CD14-positive monocyte (primary cell): ENCODE data around the gene PDZD7. TPM values are rescaled to one million over a fixed set of nuclear protein-coding genes. Genes with fewer than 3 reads are reported as not detected.

Source experiments
- DNase-seq, 3 donors: peaks; one replicate each; pipeline ENCODE4 v3.0.0-alpha.2; 2011 to 2022
- H2AFZ ChIP-seq: 2 replicates; pipeline ENCODE4 v1.6.0; 2012; ENCODE audit warnings: mild to moderate bottlenecking, low read depth, low read length, inconsistent platforms; ENCODE audit not compliant: insufficient read depth, poor library complexity, severe bottlenecking
- H3K27ac ChIP-seq, 2 donors: 1 replicate in 1 of 2; 2 replicates in 1 of 2; pipeline ENCODE4 v1.5.1; 2012 to 2013; ENCODE audit warnings: low read length in 2 of 2, control low read depth in 1 of 2, inconsistent platforms in 1 of 2, low read depth in 1 of 2, mild to moderate bottlenecking in 1 of 2
- H3K27me3 ChIP-seq, 2 donors: one replicate each; pipeline versions ENCODE4 v1.6.0 to v1.6.1; 2011 to 2013; ENCODE audit warnings: low read length in 2 of 2; ENCODE audit not compliant: control insufficient read depth in 2 of 2, insufficient read depth in 2 of 2
- H3K36me3 ChIP-seq, 2 donors: replicated peaks in 1 of 2; 1 replicate in 1 of 2; 2 replicates in 1 of 2; pipeline versions ENCODE4 v1.5.1 to v1.6.1; 2012 to 2013; ENCODE audit warnings: low read length in 2 of 2, control low read depth in 1 of 2, inconsistent platforms in 1 of 2, mild to moderate bottlenecking in 1 of 2; ENCODE audit not compliant: insufficient read depth in 2 of 2, control insufficient read depth in 1 of 2
- H3K4me1 ChIP-seq, 2 donors: 1 replicate in 1 of 2; 2 replicates in 1 of 2; pipeline versions ENCODE4 v1.5.1 to v1.6.1; 2012 to 2013; ENCODE audit warnings: low read length in 2 of 2, control low read depth in 1 of 2, inconsistent platforms in 1 of 2, mild to moderate bottlenecking in 1 of 2, moderate library complexity in 1 of 2; ENCODE audit not compliant: insufficient read depth in 2 of 2, control insufficient read depth in 1 of 2
- H3K4me2 ChIP-seq: replicated peaks from 2 replicates; pipeline ENCODE3; 2012; ENCODE audit warnings: low read length, moderate library complexity, mild to moderate bottlenecking; ENCODE audit not compliant: poor library complexity, severe bottlenecking; ENCODE audit errors: extremely low read depth
- H3K4me3 ChIP-seq, 3 experiments: fragments of 200-600 bp in 1 of 3; sonication (generic) in 1 of 3; replicated peaks in 1 of 3; 1 replicate in 2 of 3; 2 replicates in 1 of 3; pipeline ENCODE4 v1.5.1; 2011 to 2013; ENCODE audit warnings: low read length in 3 of 3, mild to moderate bottlenecking in 3 of 3, control low read depth in 2 of 3, low read depth in 2 of 3, inconsistent platforms in 1 of 3, moderate library complexity in 1 of 3
- H3K79me2 ChIP-seq: 2 replicates; pipeline ENCODE4 v1.6.0; 2012; ENCODE audit warnings: mild to moderate bottlenecking, control low read depth, inconsistent platforms, low read length, moderate library complexity; ENCODE audit not compliant: insufficient read depth
- H3K9ac ChIP-seq: 2 replicates; pipeline ENCODE4 v1.6.0; 2017; ENCODE audit warnings: low read length, mild to moderate bottlenecking; ENCODE audit not compliant: insufficient read depth, poor library complexity, severe bottlenecking
- H3K9me3 ChIP-seq, 2 donors: replicated peaks in 1 of 2; 1 replicate in 1 of 2; 2 replicates in 1 of 2; pipeline versions ENCODE4 v1.5.1 to v1.6.1; 2012 to 2013; ENCODE audit warnings: low read length in 2 of 2, control low read depth in 1 of 2; ENCODE audit not compliant: control insufficient read depth in 1 of 2, insufficient read depth in 1 of 2
- H4K20me1 ChIP-seq: 2 replicates; pipeline ENCODE4 v1.6.0; 2012; ENCODE audit warnings: mild to moderate bottlenecking, low read length, control low read depth, moderate library complexity; ENCODE audit not compliant: insufficient read depth
- H3K27ac Mint-ChIP-seq, 7 donors: one replicate each; pipeline ENCODE4 v1.8.0; 2020; ENCODE audit warnings: mild to moderate bottlenecking in 7 of 7, mixed read lengths in 7 of 7, moderate library complexity in 6 of 7, inconsistent platforms in 2 of 7
- H3K27me3 Mint-ChIP-seq, 3 donors: one replicate each; pipeline ENCODE4 v1.8.0; 2021 to 2022; ENCODE audit warnings: low read depth in 3 of 3, mild to moderate bottlenecking in 3 of 3, mixed read lengths in 3 of 3, moderate library complexity in 3 of 3, inconsistent platforms in 1 of 3
- H3K36me3 Mint-ChIP-seq, 2 donors: one replicate each; pipeline ENCODE4 v1.8.0; 2020; ENCODE audit warnings: mixed read lengths in 2 of 2, inconsistent platforms in 1 of 2, mild to moderate bottlenecking in 1 of 2
- H3K4me1 Mint-ChIP-seq: one replicate; pipeline ENCODE4 v1.8.0; 2020; ENCODE audit warnings: mild to moderate bottlenecking, mixed read lengths
- H3K4me3 Mint-ChIP-seq, 2 donors: one replicate each; pipeline ENCODE4 v1.8.0; 2020; ENCODE audit warnings: mild to moderate bottlenecking in 2 of 2, mixed read lengths in 2 of 2, moderate library complexity in 1 of 2
- H3K9me3 Mint-ChIP-seq, 7 donors: one replicate each; pipeline ENCODE4 v1.8.0; 2020 to 2022; ENCODE audit warnings: mixed read lengths in 7 of 7, mild to moderate bottlenecking in 6 of 7, moderate library complexity in 6 of 7, inconsistent platforms in 2 of 7
- CTCF ChIP-seq: fragments of 200-600 bp; IDR thresholded peaks from one replicate; pipeline ENCODE4 v1.8.0; 2022; ENCODE audit warnings: antibody characterized with exemption, mild to moderate bottlenecking
- WGBS: methylation state at CpG from one replicate; pipeline ENCODE4 v1.1.5; 2013; ENCODE audit warnings: missing lambda C conversion rate; ENCODE audit not compliant: insufficient coverage; 5-methylcytosine and 5-hydroxymethylcytosine counted together
- intact Hi-C, 2 donors: fragments of 100-400 bp; cut with micrococcal nuclease; formaldehyde crosslinking; loops; one replicate each; pipeline versions ENCODE4 v1.15.0 to v1.15.1; 2023
- polyA plus RNA-seq, 3 donors: library from polyadenylated mRNA; depleted of rRNA in 1 of 3; unstranded in 2 of 3; stranded (reverse) in 1 of 3; fragments of 300-500 nt in 2 of 3; fragments of >200 nt in 1 of 3; fragmentation: Illumina TruSeq in 2 of 3; gene quantifications; 1 replicate in 2 of 3; 2 replicates in 1 of 3; pipeline ENCODE4 v1.2.3, GENCODE V29; 2012 to 2021

PDZD7 gene
- polyA plus RNA-seq, 3 donors = 0.73 TPM; not detected in 2

- no peaks in the 10 kb centered on the region for H3K9me3 ChIP-seq
- Mint-ChIP-seq H3K36me3 (peaks cover 57 to 62% of the 10 kb centered on the region in 2 donors), H3K9me3 (no peaks in the 10 kb centered on the region), H3K4me3 (no peak overlapping the region), H3K27ac (no peak overlapping the region), H3K27me3 (peaks cover 3 to 5% (median 4%) of the 10 kb centered on the region in 3 donors), H3K4me1 (peaks cover 8% of the 10 kb centered on the region)
- no peak overlapping the region for H3K4me2 ChIP-seq
- peaks cover 1 to 3% of the 10 kb centered on the region in 2 donors for H3K4me1 ChIP-seq
- no peak for DNase-seq
- no peaks in the 10 kb centered on the region for H3K79me2 ChIP-seq
- H3K27ac ChIP-seq = no peak overlapping the region
- intact Hi-C loops = no loop called here
- whole genome bisulfite sequencing = no CpG with 5 or more reads among the region's 1 CpG
- H3K36me3 ChIP-seq = peaks cover 54 to 75% of the 10 kb centered on the region in 2 donors
- no peak overlapping the region for H3K4me3 ChIP-seq
- H3K9ac ChIP-seq = no peak overlapping the region
- TF ChIP-seq CTCF = no peak
- H4K20me1 ChIP-seq = no peaks in the 10 kb centered on the region
- H2AFZ ChIP-seq = no peak overlapping the region
- peaks cover 0 to 1% of the 10 kb centered on the region in 2 donors for H3K27me3 ChIP-seq
Observed at GRCh38 chr10:100963826-100964225, 67.1 kb downstream of the PDZD7 start.

- DNase-seq = no peak
- Histone ChIP-seq H3K36me3 (peaks cover 66 to 85% of the 10 kb centered on the region in 2 donors), H3K27ac (no peak overlapping the region), H3K27me3 (no peaks in the 10 kb centered on the region), H3K79me2 (no peaks in the 10 kb centered on the region), H3K4me3 (no peak overlapping the region), H3K9ac (no peak overlapping the region), H2AFZ (no peak overlapping the region), H3K4me1 (no peaks in the 10 kb centered on the region), H3K4me2 (no peak overlapping the region), H3K9me3 (no peaks in the 10 kb centered on the region), H4K20me1 (no peaks in the 10 kb centered on the region)
- TF ChIP-seq CTCF = no peak
- peaks cover 60 to 70% of the 10 kb centered on the region in 2 donors for H3K36me3 Mint-ChIP-seq
- H3K27ac Mint-ChIP-seq = peak overlapping the region in 1 of 7 donors; percentile 62
- no peaks in the 10 kb centered on the region for H3K9me3 Mint-ChIP-seq
- no CpG with 5 or more reads among the region's 4 CpGs for WGBS
- peaks cover 0 to 1% (median 0%) of the 10 kb centered on the region in 3 donors for H3K27me3 Mint-ChIP-seq
- intact Hi-C loops = no loop called here
- no peak overlapping the region for H3K4me3 Mint-ChIP-seq
- H3K4me1 Mint-ChIP-seq = peaks cover 2% of the 10 kb centered on the region
Observed at GRCh38 chr10:100962351-100963080, 68.4 kb downstream of the PDZD7 start.
